Glomerular visceral epithelial cell (primary cell): Measurements from ENCODE around the gene ADAM33.
A peak's percentile ranks its signal among the peaks of the same experiment; 100 is the strongest.

Experiments used
- DNase-seq: peaks from one replicate; pipeline ENCODE4 v3.0.0-alpha.2; 2016; ENCODE audit errors: extremely low spot score

Gene ADAM33

DNA sequence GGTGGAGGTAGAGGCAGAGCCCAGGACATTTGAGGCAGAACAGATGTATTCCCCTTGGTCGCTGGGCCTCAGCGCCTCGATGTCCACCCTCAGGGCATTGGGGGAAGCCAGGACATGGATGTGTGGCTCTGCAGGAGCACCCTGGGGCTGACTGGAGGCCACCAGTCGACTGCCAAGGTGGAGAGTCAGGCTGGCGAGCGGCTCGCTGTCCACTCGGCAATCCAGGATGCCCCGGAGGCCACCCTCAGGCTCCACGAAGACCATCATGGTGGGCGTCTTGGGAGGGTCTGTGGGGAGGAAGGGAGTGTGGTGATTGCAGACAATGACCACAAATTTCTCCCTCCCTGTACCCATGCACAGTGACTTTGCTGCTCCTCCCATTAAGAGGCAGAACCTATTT is 8.2 kb upstream of the ADAM33 start:
- DNase-seq: no peak

DNA sequence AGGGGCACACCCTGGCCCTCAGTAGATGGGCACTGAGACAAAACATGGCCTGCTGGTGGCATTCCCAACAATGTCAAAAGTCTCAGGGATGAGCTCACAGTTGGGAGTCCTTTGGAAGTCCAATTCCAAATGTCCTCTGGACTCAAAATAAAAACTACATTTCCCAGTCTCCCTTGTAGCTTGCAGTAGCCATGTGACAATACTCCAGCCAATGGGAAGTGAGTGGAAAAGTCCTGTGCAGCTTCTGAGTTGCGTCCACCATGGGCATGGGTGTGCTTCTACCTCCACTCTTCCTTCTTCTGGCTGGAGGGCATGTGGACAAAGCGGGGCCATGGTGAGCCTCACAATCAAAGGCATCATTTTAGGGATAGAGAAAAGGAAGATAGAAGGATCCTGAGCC is 5.8 kb upstream of the ADAM33 start:
- no peak for DNase-seq

DNA sequence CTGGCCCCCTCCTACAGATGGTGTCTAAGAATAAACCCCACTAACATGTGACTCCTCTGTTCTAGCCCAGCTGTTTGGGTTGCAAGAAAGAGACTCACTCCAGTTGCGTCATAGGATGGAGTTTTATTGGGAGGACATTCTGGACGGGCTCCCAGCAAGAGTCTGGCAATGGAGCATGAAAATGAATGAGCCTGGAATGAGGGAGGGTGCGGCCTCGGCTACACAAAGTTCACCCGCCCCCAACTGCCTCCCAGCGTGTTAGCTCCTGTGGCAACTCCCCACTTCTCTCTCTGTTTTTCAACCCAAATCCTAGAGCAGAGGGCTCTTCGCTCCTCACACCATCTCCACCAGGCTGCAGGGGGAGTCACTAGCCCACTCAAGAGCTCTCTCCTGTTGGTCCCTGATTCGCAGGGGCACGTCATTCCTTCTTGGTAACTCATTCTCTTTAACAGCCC is 5.1 kb upstream of the ADAM33 start:
- DNase-seq: peak; percentile 65

DNA sequence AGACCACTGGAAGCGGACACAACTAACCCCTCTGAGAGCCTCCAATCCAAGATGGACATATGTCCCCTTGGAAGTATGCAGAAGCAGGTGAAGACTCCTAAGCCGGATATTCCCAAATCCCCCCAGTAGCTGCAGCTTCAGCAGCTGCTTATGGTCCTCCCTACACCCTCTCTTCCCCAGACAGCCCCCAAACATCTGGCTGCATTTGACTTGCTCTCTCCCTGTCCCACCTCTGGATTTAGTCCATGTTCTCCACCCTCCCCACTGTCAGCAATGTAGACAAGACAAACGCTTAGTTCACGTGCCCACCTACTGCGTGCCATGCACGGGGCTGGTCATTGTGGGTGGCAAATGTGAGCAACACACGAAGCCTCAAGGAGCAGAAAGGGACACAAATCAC is 4.6 kb upstream of the ADAM33 start:
- DNase-seq: no peak

DNA sequence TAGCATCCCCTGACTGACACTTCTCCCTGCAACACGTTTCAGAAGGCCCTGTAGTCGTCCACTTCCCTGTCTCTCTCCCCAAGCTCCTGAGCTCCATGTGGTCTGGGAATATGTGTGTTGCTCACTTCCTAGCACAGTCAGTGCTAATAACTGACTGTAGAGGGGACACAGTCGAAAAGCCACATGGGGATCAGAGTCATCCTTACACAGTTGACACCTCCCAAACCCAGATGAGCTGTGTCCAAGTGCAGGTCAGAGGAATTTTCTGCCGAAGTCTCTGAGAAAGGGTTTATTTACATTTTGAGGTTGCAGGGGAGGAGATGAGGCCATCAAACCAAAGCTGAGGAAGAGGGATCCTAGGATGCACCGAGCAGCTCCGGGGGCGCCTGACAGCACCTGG is 3.5 kb upstream of the ADAM33 start:
- no peak for DNase-seq

DNA sequence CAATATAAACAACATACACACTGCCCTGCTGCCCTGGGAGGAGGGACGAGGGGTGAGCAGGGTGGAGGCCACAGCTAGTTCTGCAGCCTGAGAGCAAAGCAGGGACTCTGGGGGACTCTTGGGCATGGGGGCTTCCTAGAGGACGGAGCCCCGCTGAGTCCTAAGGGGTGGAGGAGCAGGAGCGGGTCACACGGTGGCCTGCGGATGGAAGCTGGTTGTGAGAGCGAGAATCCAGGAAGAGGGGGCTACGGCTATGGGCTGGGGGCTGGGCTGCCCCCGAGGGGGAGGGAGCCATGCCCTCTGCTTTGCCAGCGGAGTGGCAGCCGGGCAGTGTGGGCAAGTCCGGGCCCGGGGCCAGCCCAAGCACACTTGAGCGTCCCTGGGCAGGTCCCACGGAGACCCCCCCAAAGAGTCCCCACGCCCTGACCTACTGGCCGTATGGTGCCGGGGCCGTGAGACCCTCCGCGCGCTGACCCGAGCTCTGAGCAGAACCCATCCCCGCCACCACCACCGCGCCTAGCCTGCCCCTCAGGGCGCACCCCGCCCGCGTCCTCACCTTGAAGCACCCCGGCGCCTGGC is 369 bp downstream of the ADAM33 start:
- DNase-seq: no peak

DNA sequence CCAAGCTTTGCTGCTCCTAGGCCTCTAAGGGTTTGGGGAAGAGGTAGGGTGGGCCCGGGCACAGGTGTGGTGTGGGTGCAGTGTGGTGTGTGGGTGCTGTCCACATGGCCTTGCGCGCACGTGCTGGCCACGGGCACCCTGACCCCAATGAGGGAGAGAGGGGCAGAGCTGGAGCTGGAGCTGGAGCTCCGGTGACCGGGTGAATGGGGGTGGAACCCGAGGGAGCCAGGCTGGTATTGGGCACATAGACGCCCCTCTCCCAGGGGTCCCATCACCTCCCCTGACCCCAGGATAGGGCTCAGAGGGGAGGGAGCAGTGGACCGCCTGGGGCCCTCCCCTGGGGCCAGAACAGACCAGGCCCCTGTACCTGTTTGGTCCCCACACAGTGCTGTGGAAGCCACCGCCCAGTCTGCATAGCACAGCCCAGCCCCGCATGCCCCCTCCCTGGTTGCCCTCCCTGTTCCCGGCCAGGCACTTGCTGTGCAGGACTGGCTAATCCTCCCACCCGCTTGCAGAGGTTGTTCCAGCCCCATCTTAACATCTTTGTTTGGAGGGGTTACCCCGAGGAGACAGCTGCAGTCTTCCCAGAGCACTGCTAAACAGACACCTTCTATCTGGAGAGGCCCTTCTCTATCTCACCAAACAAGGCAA is 984 bp downstream of the ADAM33 start:
- no peak for DNase-seq

DNA sequence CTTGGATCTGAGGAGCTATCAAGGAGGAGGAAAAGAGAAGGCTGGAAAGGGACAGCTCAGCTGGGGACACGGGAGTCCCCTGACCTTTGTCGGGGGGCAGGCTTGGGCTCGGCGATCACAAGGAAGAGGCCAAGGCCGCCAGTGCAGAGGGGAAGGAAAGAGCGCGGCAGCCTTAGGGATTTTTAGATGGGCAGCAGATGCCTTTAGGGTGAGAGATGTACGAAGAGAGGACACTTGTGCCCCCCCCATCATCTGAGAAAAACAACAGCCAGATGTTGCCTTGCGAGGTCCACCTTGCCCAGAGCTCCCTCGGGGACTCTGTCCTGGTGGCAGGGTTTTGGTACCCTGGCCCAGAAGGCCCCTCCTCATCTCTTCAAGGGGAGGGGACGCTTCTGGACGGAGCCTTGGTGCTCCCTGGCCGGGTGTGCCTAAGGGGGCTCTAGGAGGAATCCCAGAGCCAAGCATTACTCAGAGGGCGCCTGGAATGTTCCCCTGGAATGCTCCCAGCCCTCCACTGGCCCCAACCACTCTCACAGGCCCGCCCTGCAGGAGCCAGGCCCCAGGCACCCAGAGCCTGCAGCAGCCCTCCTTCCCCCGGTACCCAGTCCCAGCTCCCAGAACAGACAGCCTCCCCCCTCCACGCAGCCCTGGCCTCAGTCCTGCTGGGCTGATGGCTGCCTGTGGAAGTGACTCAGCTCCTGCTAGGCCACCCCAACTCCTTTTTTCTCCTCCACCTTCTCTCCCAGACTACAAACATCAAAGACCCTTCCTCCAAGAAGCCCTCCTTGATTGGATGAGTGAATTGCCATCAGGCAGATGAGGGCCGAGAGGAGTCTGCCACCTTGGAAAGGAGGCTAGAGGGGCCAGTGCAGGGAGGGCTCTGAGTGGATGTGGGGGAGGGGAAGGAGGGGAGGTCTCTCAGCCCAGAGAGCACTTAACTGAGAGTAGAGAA is 1.8 kb downstream of the ADAM33 start:
- DNase-seq: peak; percentile 12

DNA sequence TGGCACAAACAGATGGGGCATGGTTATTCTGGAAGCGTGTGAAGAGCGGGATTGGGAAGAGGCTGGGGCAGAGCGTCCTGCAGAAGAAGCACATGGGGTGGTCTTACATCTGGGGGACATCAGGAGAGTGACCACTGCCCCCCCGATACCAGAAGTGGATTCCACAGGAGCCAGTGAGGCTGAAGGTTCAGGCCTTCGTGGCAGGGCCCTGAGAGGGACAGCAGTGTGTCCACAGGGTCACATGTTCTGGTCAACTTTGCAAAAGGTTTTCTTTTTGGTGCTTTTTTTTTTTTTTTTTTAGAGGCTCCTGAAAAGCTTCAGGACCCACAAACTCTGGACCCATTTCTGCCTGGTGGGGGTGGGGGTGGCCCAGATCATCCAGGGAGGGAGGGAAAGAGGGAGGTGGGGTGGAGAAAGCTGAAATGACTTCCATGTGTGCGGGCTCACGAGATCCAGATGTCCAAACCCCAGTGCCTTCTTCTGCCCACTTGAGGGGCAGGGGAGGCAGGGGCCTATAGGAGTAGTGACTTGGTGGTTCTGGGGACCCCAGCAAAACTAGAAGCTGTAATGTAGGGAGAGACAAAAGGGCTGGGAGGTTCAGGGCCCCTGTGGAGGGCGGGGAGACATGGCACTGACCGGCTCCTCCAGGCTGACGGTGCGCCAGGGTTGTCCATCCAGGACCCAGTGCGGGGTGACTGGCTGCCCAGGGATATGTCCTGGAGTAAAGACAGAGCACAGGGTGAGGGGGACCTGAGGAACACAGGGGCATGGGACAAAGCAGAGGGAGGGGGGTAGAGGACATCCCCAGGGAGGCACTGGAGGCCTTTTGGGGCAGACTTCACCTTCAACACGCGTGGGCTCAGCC is 2.7 kb downstream of the ADAM33 start:
- no peak for DNase-seq

DNA sequence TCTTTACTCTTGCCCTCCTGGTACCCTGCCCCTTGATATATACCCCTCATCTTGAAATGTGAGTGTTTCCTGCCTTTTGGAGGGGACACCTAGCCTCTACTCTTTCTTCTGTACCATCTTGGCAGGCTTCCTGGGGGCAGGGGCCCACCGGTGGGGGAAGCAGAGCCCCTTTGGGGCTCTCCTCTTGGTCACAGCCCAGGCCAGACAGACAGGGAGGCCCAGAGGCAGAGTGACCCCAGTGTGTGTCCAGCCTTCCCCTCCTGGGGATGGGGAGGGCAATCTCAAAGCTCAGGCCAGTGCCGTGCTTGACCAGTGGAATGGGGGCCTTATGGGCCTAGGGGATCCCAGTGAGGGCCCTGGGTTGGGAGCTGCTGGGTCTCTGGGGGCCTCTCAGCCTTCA is 3.6 kb downstream of the ADAM33 start:
- DNase-seq: no peak

DNA sequence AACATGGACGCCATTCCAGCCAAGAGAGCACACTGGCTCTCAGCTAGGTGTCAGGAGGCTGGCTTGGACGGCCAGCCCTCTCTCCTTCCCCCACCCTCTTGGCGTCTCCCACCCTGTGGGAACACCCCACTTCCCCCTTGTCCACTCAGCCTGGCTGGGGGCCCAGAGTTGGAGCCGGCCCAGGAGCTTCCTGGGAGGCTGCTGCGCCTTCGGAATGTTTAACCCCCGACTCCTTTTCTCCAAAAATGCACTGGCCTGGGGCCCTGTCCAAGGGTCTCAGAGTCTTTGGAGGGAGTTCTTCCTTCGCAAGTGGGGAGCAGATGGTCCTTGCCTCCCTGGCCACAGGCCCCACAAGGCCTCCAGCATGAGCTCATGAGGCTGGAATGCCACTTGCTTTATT is 4.1 kb downstream of the ADAM33 start:
- no peak for DNase-seq

DNA sequence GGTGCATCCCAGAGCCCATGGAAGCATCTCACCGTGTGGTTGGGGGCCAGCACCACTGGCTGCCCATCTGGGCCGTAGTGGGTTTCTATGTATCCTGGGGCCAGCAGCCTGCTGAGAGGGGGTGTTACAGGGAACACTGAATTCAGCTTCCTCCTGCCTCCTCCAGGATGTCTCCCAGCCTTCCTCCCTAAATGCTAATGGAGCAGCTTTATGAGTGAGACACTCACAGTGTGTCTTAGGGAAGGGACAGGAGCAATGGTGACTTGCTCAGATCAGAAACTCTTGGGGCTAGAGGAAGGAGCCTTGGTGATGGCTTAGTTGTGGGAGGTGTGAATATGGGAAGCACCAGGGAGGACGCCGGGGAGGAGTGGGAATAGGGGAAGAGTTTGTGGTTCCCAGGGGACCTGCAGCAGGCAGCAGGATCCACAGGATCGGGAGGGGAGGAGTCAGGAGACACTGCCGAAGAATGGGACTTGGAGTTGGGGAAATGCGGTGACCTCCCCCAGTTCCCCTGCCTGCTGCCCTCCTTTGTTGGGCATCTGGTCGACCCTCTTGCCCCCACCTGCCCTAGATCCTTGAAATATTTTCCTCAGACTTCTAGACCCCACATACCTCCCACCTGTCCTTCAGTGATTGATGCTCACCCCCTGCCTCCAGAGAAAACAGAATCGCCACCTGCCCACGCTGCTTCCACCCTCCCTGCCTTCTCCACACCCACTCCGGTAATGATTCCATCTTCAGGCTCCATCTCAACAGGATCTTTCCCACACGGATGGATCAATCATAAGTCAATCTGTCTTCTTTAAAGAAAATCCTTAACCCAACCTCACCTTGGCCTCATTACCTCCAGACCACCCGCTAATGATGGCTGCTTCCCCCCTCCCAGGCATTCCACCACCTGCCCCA is 6.6 kb downstream of the ADAM33 start:
- DNase-seq: no peak

DNA sequence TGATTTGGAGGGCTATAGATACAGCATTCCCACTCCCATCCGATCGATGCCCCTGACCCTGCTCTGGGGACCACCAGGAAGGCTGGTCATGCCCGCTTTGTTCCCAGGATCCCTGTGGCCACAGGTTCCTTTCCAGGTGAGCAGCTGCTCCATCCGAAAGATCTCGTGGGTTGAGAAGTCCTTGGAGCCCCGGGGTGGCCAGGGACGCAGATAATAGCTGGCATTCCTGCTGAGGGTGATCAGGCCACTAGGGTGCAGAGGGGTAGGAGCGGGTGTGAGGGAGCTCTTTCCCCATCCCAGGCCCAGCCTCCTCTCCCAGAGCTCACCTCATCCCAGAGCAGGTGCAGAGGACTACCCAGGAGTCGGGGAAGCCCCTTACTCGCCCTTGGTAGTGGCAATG is 7.4 kb downstream of the ADAM33 start:
- DNase-seq: no peak

DNA sequence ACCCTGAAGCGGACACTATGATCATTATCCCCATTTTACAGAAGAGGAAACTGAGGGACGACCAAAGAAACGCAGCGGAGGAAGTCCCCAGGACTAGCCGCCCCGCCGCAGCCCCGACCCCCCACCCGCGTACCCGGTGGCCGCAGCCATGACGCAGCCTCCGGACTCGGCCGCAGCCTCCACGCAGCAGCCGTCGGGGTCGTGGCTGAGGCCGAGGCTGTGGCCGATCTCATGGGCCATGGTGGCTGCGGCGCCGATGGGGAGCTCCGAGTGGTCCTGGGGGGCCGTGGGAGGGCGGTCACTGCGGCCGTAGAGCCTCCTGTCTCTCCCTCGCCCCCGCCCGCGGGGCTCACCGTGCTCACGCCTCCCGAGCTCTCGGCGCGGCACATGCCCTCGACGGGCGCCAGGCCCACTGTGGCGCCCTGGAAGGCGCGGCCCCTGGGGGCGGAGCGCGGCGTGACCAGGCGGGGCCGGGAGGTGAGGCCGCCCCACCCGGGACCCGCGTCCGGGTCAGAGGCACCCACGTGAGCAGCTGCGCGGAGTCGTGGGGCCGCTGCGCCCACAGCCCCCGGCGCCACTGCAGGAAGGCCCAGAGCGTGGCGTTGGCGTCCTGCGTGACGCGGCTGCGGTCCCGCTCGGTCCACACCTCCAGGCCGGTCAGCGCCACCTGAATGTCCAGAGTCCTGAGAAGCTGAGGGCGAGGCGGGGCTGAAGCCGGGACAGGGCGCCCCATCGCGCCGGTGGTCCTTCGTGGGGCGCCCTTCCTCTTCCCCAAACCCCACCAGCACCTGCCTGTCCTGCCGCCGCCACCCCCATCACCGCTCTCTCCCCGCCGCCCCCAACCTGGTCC is 8.4 kb downstream of the ADAM33 start:
- DNase-seq: no peak

DNA sequence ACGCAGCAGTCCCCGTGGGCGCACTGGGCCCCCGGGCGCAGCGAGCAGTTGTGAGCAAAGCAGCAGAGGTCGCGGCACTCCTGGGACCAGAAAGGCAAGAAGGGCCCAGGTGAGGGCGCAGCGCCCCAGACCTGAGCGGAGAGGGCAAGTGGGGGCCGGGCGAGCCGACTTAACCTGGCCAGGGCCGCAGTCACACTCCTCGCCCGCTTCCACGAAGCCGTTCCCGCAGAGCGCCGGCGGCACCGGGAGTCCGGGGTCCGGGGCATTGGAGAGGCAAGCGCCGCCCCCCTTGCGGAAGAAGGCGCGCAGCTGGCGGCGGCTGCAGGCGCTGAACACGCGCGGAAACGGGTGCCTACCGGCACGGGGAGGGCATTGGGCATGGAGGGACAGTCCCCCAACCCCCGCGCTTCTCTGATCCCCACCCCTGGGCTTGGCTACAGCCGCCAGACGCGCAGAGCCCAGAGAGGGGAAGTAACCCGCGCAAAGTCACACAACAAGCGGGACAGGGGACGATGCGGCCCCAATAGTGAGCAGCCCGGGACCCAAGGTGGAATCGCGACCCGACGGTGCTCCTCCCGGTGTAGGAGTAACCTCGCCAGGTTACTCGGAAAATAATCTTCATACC is 9.2 kb downstream of the ADAM33 start:
- DNase-seq: no peak

DNA sequence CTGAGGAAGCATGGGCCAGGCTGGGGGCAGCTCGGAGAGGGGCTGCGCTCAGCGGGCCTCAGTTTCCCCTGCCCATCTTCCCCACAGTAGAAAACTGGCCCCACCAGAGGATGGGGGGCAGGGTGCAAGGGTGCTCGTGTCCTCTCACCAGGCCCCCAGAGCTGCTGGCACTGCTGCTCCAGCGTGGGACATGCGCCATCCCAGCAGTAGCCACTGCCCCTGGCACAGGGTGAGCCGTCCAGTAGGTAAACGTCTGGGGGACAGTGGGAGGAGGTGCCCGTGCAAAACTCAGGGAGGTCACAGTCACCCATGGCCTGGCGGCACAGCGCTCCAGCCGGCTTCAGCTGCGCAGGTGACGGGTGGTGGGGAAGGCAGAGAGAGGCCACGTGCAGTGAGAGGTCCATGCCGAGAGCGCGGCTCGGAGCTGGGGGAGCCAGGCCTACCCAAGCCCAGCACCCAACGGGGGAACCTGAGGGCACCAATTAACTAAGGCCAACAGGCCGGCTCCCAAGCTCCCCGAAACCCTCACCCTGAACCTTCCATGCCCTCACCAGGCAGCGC is 9.7 kb downstream of the ADAM33 start:
- DNase-seq: no peak

DNA sequence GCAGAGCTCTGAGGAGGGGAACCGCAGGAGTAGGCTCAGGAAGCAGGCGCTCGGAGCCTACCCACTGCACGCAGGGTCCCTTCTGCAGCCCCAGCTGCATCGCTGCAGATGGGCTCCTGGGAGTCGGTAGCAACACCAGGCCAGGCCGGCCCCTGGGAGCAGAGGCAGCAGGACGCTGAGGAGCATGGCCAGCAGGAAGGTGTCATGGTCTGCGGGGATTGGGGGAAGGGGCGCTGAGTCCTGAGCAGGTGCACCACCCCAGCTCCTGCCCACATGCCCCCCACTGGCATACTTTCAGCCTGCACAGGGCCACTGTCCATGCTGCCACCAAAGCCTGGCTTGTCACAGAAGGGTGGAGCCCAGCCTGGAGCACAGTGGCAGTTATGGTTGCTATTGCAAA is 10.9 kb downstream of the ADAM33 start:
- DNase-seq: no peak

DNA sequence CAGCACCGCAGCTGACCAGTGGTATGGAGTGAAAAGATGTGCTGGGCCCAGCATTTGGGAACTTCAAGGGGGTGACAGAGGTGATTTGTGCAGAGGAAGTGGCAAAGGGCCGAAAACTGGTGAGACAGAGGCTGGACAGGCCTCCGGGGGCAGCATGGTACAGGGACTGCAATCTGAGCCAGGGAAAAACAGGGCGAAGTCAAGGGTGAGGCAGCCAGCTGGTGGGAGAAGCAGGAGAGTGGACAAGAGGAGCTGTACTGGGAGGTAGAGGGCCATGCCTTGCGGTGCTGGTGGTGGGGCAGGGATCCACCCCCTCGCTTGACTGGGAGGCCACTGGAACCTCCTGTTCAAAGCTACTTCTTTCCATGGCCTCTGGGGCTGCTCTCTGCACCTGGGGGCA is 11.3 kb downstream of the ADAM33 start:
- no peak for DNase-seq

DNA sequence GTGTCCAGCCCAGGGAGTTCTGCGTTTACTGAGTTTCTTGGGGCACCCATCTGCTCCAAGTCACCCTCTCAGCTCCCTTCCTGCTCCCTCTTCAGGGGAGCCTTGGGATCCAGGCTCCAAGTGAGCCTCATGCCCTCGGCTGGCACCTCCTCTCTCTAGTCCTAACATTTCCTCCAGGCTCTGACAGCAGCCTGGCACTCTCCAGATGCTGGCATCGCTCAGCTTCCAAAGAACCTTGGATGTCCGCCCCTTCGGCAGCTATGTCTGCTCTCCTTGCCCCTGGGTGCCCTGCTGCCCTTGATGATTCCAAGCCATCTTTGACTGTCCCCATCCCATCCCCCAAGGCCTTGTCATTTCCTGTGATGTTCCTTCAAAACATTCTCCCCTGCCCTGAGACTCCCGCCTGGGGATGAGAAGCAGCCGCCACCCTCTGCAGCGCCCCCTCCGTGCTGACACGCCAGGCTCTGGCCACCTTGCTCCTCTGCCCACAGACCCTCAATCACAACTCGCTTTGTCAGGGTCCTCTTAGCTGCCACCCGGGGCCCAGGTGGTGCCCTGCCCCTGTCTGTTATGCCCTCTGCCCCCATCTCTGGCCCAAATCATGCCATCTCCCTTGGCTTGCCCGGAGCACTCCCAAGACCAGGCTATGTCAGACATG is 12.0 kb downstream of the ADAM33 start:
- DNase-seq: no peak
